Measurements from ENCODE around the gene NFIA.

Gene NFIA

GRCh38 chr1:61120246-61120840 is 38.0 kb downstream of the NFIA start:
- Mint-ChIP-seq H3K27me3 (ENCODE audit: low read depth) (no peaks in the 10 kb centered on the region), H3K4me3 (peak overlapping the region in 2 of 3 experiments; percentile 0 to 21), H3K36me3 (ENCODE audit: low read depth) (peaks cover 5% of the 10 kb centered on the region), H3K4me1 (peaks cover 79% of the 10 kb centered on the region), H3K9me3 (no peaks in the 10 kb centered on the region), H3K27ac (peak overlapping the region in 2 of 3 experiments; percentile 33 to 74)
- TF ChIP-seq CTCF (IDR thresholded peaks at IDR 0.05; ENCODE audit: unreplicated experiment in 3 of 3) = no peak

- no peaks in the 10 kb centered on the region for H3K27me3 Mint-ChIP-seq (ENCODE audit: low read depth)
- peak overlapping the region in 2 of 3 experiments; percentile 0 to 21 for H3K4me3 Mint-ChIP-seq
- H3K4me1 Mint-ChIP-seq = peaks cover 78% of the 10 kb centered on the region
- no peak for TF ChIP-seq CTCF (IDR thresholded peaks at IDR 0.05; ENCODE audit: unreplicated experiment in 3 of 3)
- peak overlapping the region in 2 of 3 experiments; percentile 33 to 74 for H3K27ac Mint-ChIP-seq
- H3K9me3 Mint-ChIP-seq = no peaks in the 10 kb centered on the region
- H3K36me3 Mint-ChIP-seq (ENCODE audit: low read depth) = peaks cover under 1% of the 10 kb centered on the region
These were observed 38.6 kb downstream of the NFIA start for GRCh38 chr1:61120998-61121397.

GRCh38 chr1:61121631-61122030 is 39.3 kb downstream of the NFIA start:
- Mint-ChIP-seq H3K4me3 (no peak overlapping the region), H3K4me1 (peaks cover 77% of the 10 kb centered on the region), H3K27ac (peak overlapping the region in 2 of 3 experiments; percentile 33 to 74), H3K27me3 (ENCODE audit: low read depth) (no peaks in the 10 kb centered on the region), H3K9me3 (no peaks in the 10 kb centered on the region), H3K36me3 (ENCODE audit: low read depth) (no peaks in the 10 kb centered on the region)
- no peak for TF ChIP-seq CTCF (IDR thresholded peaks at IDR 0.05; ENCODE audit: unreplicated experiment in 3 of 3)

DNA sequence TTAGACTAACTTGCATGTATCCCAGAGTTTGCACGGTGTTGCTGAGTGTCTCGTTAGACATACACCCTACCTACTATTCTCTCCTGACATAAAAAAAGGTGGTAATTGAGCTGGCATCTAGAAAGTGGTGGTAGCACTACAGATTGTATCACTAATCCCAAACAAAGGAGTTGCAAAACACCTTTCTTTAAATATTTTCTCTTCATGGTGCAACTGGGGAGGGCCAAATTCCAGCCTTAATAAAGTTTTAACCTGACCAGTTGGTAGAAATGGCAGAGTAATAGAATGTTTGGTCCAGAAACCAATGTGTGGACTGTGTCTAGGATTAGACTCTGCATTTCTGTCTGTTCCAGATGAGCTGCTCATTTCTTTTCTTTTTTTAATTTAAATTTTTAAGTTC is 40.0 kb downstream of the NFIA start:
- Mint-ChIP-seq H3K9me3 (no peaks in the 10 kb centered on the region), H3K27ac (no peak overlapping the region), H3K27me3 (ENCODE audit: low read depth) (no peaks in the 10 kb centered on the region), H3K4me1 (peaks cover 72% of the 10 kb centered on the region), H3K4me3 (no peak overlapping the region), H3K36me3 (ENCODE audit: low read depth) (no peaks in the 10 kb centered on the region)
- no peak for TF ChIP-seq CTCF (IDR thresholded peaks at IDR 0.05; ENCODE audit: unreplicated experiment in 3 of 3)

DNA sequence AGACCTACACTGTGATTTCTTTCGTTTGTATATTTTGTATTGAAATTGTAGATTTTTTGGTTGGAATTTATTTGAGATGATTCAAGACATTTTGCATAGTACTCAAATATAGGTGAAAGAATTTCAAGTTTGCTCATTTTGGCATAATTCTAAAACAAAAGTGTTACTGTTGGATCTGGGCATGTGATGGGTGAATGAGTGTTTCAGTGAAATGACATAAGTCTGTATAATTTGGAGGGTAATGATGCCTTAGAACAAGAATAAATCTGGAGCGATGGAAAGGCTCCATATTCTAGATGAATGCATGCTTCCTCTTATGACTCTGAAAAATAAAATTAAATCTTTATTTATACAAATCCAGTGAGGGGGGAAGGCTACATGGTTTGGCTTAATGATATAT is 41.0 kb downstream of the NFIA start:
- Mint-ChIP-seq H3K9me3 (no peaks in the 10 kb centered on the region), H3K36me3 (ENCODE audit: low read depth) (no peaks in the 10 kb centered on the region), H3K27ac (peak overlapping the region in 1 of 3 experiments; percentile 9), H3K27me3 (ENCODE audit: low read depth) (no peaks in the 10 kb centered on the region), H3K4me3 (no peak overlapping the region), H3K4me1 (peaks cover 69% of the 10 kb centered on the region)
- TF ChIP-seq CTCF (IDR thresholded peaks at IDR 0.05; ENCODE audit: unreplicated experiment in 3 of 3) = no peak

DNA sequence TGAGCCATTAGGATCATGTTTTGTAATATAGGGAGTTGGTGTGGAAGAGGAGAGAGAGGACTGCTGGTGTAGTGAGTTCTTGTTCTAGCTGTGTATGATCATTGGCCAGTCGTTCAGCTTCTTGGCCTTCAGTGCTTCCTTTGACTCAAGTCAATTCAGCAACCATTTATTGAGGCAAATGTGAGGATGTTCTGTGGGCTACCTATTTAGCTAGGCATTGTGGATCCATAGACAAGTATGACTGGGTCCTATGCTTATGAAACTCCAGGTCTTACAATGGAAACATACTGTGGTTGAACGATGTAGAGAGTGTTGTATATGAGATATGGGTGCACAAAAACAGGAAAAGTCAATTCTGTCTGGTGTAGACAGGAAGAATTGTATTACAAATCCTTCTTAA is 41.7 kb downstream of the NFIA start:
- H3K4me3 Mint-ChIP-seq = no peak overlapping the region
- H3K27ac Mint-ChIP-seq = no peak overlapping the region
- H3K4me1 Mint-ChIP-seq = peaks cover 63% of the 10 kb centered on the region
- H3K9me3 Mint-ChIP-seq = no peaks in the 10 kb centered on the region
- H3K27me3 Mint-ChIP-seq (ENCODE audit: low read depth) = no peaks in the 10 kb centered on the region
- H3K36me3 Mint-ChIP-seq (ENCODE audit: low read depth) = peaks cover 4% of the 10 kb centered on the region
- no peak for TF ChIP-seq CTCF (IDR thresholded peaks at IDR 0.05; ENCODE audit: unreplicated experiment in 3 of 3)

Data from nephron (organoid).